Motor neuron (in vitro differentiated cells): Measurements from ENCODE around the gene SEC31A. TPM values are rescaled to one million over a fixed set of nuclear protein-coding genes. Genes with fewer than 3 reads are reported as not detected.

Experiments used
- total RNA-seq, 8 experiments: library from RNA; unstranded; fragments of 300-600 nt; gene quantifications; 2 replicates each; pipeline versions ENCODE4 v1.2.3 to v1.2.4, GENCODE V29; 2022

Gene SEC31A
- total RNA-seq, 8 experiments from 2014 or later: 119 to 474 (median 230) TPM

Other genes starting within 250 kb of the SEC31A start
- 100 to 1,000 TPM in 1 of 8 experiments, 10 to 100 TPM in 4, 1 to 10 TPM in 3; 1.4 to 127 (median 53.0) TPM for gene SCD5, start 92.4 kb downstream of the SEC31A start, total RNA-seq
- gene THAP9, start 9.6 kb upstream of the SEC31A start, total RNA-seq: 10 to 100 TPM in 6 of 8 experiments, 1 to 10 TPM in 2; 7.9 to 18.0 (median 10.8) TPM
- 10 to 100 TPM in 6 of 8 experiments, 1 to 10 TPM in 2; 9.5 to 43.0 (median 14.4) TPM for gene LIN54, start 119.7 kb upstream of the SEC31A start, total RNA-seq
- gene COPS4, start 144.0 kb upstream of the SEC31A start, total RNA-seq: 100 to 1,000 TPM in 1 of 8 experiments, 10 to 100 TPM in 7; 41.4 to 121 (median 67.1) TPM
- 10 to 100 TPM in 1 of 8 experiments, 1 to 10 TPM in 2, under 1 TPM in 3, not detected in 2; 0.55 to 13.1 (median 1.5) TPM for gene PLAC8, start 223.6 kb upstream of the SEC31A start, total RNA-seq